Inflammatory macrophage treated with lipopolysaccharide for 1 hour (primary cell): ENCODE data around the gene DTX1.
"Not testable (repeated sequence)": the region's sequence is repeated elsewhere in the genome, so short reads cannot be mapped to it uniquely, and the experiment has no call there.

Experiments used
- DNase-seq, 2 donors: peaks; one replicate each; pipeline ENCODE4 v3.0.0-alpha.2; 2020 to 2022

DTX1 gene

DNA sequence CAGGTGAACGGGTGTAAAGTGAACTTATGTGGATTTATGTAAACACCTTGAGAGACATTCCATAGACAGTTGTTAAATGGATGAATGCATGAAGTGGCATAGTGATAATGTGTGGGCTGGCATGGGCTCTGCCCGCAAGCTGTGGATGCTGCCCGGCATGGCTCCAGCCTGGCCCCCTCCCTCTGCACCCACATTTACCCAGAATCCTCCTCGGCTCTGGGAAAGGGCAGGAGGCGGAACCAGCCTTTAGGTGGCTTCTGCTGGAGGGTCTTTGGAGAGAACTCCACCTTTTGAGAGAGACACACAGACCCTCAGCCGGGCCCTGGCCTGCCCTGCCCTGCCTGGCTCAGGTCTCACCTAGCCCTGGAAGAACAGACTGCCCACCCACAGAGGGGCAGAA, 60.3 kb downstream of the DTX1 start:
- no peak for DNase-seq

- DNase-seq: not testable (repeated sequence)
Measured at GRCh38 chr12:113117684-113118083, 61.2 kb downstream of the DTX1 start.

- DNase-seq: no peak
Measured at GRCh38 chr12:113118142-113118541, 61.6 kb downstream of the DTX1 start.

- no peak for DNase-seq
Measured at GRCh38 chr12:113119980-113120669, 63.6 kb downstream of the DTX1 start.

DNA sequence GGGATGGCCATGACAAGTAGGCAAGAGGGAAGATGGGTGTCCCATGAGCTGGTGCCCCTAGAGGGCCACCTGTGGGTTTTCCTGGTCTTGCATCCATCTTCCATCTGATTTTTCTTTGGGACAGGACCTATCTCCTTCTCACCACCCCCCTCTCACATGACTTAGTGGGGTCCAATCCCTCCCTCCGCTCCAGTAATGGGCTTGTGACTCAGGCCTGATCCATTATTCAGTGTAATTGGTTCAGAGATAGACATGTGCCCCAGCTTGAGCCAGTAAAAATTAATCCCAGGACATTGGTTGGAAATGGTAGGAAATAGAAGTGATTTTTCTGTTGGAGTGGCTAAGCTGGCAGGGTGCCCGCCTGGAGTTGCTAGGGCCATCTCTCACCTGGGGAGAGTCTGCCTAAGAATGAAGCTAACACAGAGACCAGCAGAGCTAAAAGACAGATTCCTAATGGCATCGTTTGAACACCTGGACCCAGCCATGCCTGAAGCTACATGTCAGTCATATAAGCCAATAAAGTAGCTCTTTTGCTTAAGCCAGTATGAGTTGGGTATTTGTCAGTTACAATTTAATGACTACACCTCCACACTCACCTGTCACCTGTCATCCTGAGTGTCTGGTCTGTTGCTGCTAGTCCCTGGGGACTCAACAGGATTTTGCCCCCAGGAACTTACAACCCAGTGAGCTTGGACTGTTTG, 64.3 kb downstream of the DTX1 start:
- DNase-seq: no peak

GRCh38 chr12:113127791-113128199, 71.3 kb downstream of the DTX1 start:
- DNase-seq: no peak

- no peak for DNase-seq
Measured at GRCh38 chr12:113128802-113129663, 72.5 kb downstream of the DTX1 start.

DNA sequence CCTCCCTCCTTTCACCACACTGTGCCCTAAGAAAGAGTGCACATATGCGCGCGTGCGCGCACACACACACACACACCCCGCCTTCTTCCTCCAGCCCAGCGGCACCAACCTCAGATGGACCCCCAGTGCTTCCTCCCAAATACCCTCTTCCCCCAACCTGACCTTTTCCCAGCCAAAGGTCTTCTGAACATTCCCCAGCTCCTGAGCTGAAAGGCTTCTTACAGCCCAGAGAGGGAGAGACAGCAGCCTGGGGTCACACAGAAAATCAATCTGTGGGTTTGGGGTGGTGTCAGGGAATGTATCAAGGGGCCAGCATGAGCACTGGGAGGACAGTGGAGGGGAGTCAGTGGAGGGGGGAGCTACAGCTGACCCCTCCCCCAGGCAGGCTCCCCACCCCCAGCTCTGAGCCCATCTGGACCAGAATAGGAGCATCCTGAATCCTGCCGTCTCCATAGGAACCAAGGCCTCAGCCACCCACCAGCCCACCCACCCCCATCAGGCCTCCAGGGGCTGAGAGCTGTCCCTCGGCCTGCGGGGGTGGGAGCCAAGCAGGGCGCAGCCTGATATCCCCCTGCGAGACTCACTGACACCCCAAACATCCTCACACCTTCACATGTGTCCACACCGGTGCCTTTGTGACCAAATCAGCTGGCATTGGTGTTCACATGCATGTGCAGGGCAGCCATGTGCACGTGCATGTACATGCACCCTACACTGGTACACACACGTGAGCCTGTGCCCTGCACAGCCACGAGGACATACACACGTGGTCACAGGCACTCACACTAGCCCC, 73.3 kb downstream of the DTX1 start:
- DNase-seq: no peak

DNA sequence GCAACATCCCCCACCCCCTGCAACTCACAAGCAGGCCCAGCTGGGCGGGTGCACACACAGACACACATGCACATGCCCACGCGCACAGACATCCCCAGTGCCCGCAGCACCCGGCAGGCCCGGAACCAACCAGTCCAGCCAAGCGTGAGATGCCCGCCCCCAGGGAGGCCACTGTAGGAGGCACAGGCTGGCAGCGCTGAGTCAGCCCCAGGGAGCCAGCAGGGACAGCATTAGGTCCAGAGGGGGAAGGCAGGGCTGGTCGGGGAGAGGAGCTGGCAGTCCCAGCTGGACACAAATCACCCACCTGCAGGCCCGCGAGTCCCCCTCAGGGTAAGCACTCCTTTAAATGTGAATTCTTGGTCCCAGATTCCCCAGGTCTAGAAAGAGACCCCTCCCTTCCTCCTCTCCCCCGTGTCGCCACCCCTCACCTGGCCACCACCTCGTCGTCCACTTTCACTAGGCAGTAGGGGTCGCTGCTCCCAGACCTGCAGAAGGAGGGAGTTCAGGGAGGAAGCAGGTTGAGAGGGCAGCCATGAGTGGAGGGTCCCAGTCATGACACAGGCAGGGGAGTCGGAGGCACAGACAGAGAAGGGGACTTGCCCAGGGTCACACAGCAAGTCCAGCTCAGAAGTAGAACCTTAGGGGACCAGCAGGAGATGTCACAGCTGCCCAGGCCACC, 74.1 kb downstream of the DTX1 start:
- DNase-seq: no peak

DNA sequence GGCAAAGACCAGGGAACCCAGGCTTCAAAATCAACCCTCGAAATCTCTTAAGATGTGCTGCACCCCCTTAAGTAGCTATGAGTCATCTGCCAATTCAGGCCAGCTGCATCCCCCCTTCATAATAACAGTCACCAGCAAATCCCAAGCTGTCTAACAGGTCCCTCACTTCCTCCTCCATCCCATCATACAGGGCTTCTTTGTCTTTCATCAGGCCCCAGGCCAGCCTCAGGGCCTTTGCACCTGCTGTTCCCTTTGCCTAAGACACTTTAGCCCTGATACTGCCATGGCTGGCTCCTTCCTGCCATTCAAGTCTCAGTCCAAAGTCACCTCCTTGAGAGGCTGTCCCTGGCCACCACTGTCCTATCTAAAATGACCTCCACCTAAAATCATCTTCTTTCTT, 75.0 kb downstream of the DTX1 start:
- no peak for DNase-seq

GRCh38 chr12:113133036-113133435, 76.5 kb downstream of the DTX1 start:
- no peak for DNase-seq

GRCh38 chr12:113133666-113134065, 77.1 kb downstream of the DTX1 start:
- no peak for DNase-seq

GRCh38 chr12:113134071-113134470, 77.5 kb downstream of the DTX1 start:
- no peak for DNase-seq

DNA sequence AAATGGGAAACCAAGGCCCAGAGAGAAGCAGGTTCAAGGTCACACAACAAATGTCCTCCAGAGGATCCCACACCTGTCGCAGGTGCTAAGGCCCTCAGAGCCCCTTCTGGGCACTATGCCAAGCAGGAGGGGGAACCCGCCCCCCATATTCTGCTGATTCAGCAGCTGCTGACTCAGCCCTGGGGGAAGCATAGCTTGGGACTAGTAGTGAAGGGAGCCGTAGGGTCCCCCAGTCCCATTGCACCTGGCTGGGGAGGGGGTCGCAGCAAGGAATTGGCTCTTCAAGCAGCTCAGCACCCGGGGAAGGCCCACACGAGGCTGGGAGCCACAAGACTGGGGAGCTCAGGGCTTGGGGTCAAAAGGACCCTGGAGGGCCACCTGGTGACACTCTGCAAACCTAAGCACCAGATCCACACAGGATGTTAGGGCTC, 78.0 kb downstream of the DTX1 start:
- no peak for DNase-seq

DNA sequence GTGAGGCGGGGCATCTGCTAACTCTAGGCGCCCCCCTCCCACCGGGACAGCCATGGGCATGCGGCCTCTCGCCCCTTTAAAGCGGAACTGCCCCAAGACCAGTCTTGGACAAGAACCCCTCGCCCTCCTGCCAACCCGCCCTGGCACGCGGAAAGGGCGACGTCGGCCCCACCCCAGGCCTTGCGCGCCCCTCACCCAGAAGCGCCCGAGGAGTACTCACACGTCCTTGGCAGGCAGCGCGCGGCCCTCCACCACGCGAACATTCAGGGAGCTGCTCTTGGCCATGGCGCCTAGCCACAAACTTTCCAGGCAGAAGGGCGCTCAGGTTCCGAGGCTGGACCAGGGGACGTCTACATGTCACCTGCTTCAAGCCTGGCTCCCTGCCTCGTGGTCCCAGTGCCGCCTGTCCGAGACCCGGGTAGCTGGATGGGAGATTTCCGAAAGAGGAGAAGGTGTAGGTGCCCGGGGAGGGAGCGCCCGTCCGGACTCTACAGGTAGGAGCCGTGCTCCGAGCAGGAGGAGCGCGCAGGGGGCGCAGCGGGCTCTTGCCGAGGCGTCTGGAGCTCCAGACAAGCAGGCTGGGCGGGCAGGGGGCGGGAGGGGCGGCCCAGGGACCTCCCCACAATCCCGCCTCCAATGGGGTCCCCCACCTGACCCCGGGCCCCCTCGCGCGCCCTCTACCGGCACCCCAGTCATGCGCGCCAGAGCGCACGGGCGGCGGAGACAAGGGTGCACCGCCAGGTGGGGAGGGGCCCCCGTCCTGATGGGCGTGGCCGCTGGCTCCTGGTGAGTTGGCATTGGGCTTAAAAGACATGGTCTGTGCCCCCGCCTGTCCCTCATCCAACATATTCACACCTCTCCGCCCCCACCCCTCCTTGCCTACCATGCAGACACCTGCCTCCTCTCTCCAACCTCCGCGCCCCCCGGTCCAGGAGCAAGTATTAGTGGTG, 78.9 kb downstream of the DTX1 start, which contains the start of gene RASAL1:
RASAL1 (minus strand) TSS at position 584 of the 950 bp plus-strand sequence; CDS start at position 285, 299 bp downstream.
- DNase-seq: peak in 1 of 2 donors; percentile 18

GRCh38 chr12:113136128-113136989, 79.8 kb downstream of the DTX1 start:
- peak; percentile 16 to 40 for DNase-seq

GRCh38 chr12:113136990-113137511, 80.5 kb downstream of the DTX1 start:
- DNase-seq: no peak

DNA sequence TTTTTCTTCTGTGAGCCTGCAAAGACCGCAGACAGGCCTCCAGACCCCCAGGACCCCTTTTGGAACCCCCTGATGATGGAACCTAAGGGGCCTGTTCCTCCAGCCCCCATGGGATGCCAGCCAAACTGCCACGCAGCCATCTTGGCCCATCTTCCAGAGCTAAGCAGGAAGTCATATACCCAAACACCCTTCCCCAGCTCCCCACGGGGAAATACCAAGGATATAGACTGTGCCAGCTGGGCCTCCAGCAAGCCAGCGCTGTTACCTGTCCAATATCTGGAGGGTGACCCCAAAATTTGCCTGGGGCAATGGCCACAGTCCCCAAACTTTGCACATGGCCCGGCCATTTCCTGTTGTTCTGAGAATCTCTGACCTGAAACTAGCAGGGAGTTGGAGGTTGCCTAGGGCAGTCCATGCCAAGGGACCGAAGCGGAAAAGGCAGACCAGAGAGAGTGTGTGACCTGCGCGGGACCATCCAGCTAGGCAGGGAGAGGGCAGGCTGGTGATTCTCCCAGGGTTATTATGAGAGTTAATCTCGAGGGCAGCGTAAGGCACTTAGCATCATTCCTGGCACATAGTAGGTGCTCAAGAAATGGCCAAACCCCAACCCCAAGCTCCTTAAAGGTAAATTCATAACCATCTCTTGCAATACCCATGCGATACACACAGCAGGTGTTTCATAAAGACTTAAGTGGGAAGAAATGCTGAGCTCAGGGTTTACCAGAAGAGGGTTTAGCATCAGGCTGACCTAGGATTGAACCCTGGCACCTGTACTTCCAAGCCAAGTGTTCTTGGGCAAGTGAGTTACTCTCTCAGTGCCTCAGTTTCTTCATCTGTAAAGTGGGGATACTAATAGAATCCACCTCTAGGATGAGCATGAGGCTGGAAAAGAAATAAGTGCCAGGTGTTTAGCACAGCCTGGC, 81.6 kb downstream of the DTX1 start:
- DNase-seq: no peak
